Astrocyte of the cerebellum (primary cell): ENCODE data around the gene MYZAP.

ENCODE experiments used
- DNase-seq: peaks from one replicate; pipeline ENCODE4 v3.0.0-alpha.2; 2011; ENCODE audit warnings: low read depth
- H3K4me3 ChIP-seq: 2 replicates; pipeline ENCODE4 v1.5.1; 2011; ENCODE audit warnings: mild to moderate bottlenecking, low read depth, low read length, moderate library complexity
- CTCF ChIP-seq: IDR thresholded peaks from 2 replicates; pipeline ENCODE4 v1.5.1; 2012; ENCODE audit warnings: low read length, low read depth, moderate library complexity, mild to moderate bottlenecking; ENCODE audit errors: missing control alignments
- in situ Hi-C: cut with HindIII; loops from 2 replicates; pipeline ENCODE4 v1.10.0; 2017; ENCODE audit warnings: low sequenced_read_pairs

MYZAP gene

GRCh38 chr15:57578288-57578900 lies 13.3 kb upstream of the MYZAP start:
- DNase-seq, result no peak
- H3K4me3 ChIP-seq, result no peak overlapping the region
- TF ChIP-seq CTCF, result no peak
- in situ Hi-C loops, result no loop called here

GRCh38 chr15:57580428-57580827 lies 11.3 kb upstream of the MYZAP start:
- DNase-seq, result no peak
- TF ChIP-seq CTCF, result no peak
- H3K4me3 ChIP-seq, result no peak overlapping the region
- in situ Hi-C loops, result no loop called here

- TF ChIP-seq CTCF, result no peak
- in situ Hi-C loops, result no loop called here
- H3K4me3 ChIP-seq, result no peak overlapping the region
- no peak for DNase-seq
These were observed 10.8 kb upstream of the MYZAP start for GRCh38 chr15:57580866-57581265.

- no peak overlapping the region for H3K4me3 ChIP-seq
- no peak for DNase-seq
- in situ Hi-C loops, result no loop called here
- TF ChIP-seq CTCF, result no peak
These were observed 9.6 kb upstream of the MYZAP start for GRCh38 chr15:57582090-57582489.

- no peak for DNase-seq
- no peak overlapping the region for H3K4me3 ChIP-seq
- in situ Hi-C loops, result no loop called here
- no peak for TF ChIP-seq CTCF
These were observed 8.4 kb upstream of the MYZAP start for GRCh38 chr15:57583282-57583681.

GRCh38 chr15:57583720-57584119 lies 8.0 kb upstream of the MYZAP start:
- TF ChIP-seq CTCF, result no peak
- in situ Hi-C loops, result no loop called here
- no peak for DNase-seq
- no peak overlapping the region for H3K4me3 ChIP-seq
